ENCODE measurements around the gene BAK1.
"Not testable (repeated sequence)": the region's sequence is repeated elsewhere in the genome, so short reads cannot be mapped to it uniquely, and the experiment has no call there.

The BAK1 gene

GRCh38 chr6:33607784-33608161 is 27.7 kb upstream of the BAK1 start:
- DNase-seq (ENCODE audit: low read depth) = no peak

- DNase-seq (ENCODE audit: low read depth) = no peak
Measured at GRCh38 chr6:33607126-33607783, 27.2 kb upstream of the BAK1 start.

- DNase-seq (ENCODE audit: low read depth) = no peak
Measured at GRCh38 chr6:33606642-33607041, 26.6 kb upstream of the BAK1 start.

- no peak for DNase-seq (ENCODE audit: low read depth)
Measured at GRCh38 chr6:33604941-33605854, 25.1 kb upstream of the BAK1 start.

GRCh38 chr6:33602180-33602579 is 22.1 kb upstream of the BAK1 start:
- DNase-seq (ENCODE audit: low read depth) = no peak

- no peak for DNase-seq (ENCODE audit: low read depth)
Measured at GRCh38 chr6:33600761-33601160, 20.7 kb upstream of the BAK1 start.

- no peak for DNase-seq (ENCODE audit: low read depth)
Measured at GRCh38 chr6:33599413-33599938, 19.4 kb upstream of the BAK1 start.

- no peak for DNase-seq (ENCODE audit: low read depth)
Measured at GRCh38 chr6:33597551-33598322, 17.7 kb upstream of the BAK1 start.

GRCh38 chr6:33596894-33597293 is 16.8 kb upstream of the BAK1 start:
- not testable (repeated sequence) for DNase-seq (ENCODE audit: low read depth)

GRCh38 chr6:33595001-33595846 is 15.1 kb upstream of the BAK1 start:
- DNase-seq (ENCODE audit: low read depth) = no peak

GRCh38 chr6:33593414-33593727 is 13.3 kb upstream of the BAK1 start:
- no peak for DNase-seq (ENCODE audit: low read depth)

- no peak for DNase-seq (ENCODE audit: low read depth)
Measured at GRCh38 chr6:33592595-33593413, 12.7 kb upstream of the BAK1 start.

GRCh38 chr6:33592280-33592594 is 12.2 kb upstream of the BAK1 start:
- DNase-seq (ENCODE audit: low read depth) = no peak

- no peak for DNase-seq (ENCODE audit: low read depth)
Measured at GRCh38 chr6:33591424-33592032, 11.5 kb upstream of the BAK1 start.

GRCh38 chr6:33590531-33591198 is 10.6 kb upstream of the BAK1 start:
- DNase-seq (ENCODE audit: low read depth) = no peak

- DNase-seq (ENCODE audit: low read depth) = no peak
Measured at GRCh38 chr6:33589731-33590530, 9.9 kb upstream of the BAK1 start.

GRCh38 chr6:33589392-33589730 is 9.3 kb upstream of the BAK1 start:
- no peak for DNase-seq (ENCODE audit: low read depth)

GRCh38 chr6:33588894-33589293 is 8.8 kb upstream of the BAK1 start:
- DNase-seq (ENCODE audit: low read depth) = no peak

- DNase-seq (ENCODE audit: low read depth) = no peak
Measured at GRCh38 chr6:33587529-33587928, 7.5 kb upstream of the BAK1 start.

Measured in CMK (cell line).